HG02642 (cell line): ENCODE results near the gene DISP3.

Experiments
- ATAC-seq: cut with Tn5 transposase; IDR thresholded peaks from one replicate; pipeline ENCODE4 v1.9.1; 2021; ENCODE audit warnings: mild to moderate bottlenecking; ENCODE audit not compliant: unreplicated experiment, poor library complexity

The DISP3 gene

GRCh38 chr1:11526071-11526895 lies 47.3 kb downstream of the DISP3 start:
- no peak for ATAC-seq

DNA sequence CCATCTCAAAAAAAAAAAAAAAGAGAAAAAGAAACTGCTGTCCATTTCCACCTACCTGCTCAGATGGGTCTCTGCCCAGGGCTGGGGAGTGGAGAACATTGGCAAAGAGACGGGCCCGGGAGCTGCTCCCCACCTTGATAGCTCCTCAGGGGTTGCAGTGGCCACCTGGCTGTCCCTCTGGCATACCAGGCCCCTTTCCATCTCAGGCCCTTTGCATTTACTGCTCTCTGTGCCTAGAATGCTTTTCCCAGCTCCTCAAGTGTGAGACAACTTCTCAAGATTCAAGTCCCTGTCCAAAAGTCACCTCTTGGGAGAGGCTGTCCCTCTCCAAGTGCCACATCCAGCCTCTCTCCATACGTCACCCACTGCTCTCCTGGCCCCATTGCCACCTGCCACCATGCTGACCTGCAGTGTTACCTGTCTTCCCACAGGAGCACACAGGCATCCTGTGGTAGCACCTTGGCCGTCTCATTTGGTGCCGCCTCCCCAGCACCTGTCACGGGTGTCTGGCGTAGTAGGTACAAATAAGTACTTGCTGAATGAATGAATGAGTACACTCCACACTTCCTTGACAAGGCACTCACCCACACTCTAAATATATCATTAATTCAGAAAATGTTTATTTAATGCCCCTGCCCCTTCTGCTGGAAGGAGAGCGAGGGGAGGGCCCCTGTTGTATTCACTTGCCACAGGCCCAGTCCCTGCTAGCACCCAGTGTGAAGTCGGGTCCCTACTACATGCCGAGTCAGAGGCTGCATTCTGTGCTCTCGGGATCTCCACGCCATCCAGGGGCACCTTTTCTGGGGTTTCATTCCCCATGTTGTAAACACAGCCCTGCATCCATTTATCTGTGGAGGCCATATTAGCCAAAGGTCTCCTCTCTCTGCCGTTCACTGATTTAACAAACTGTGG lies 48.8 kb downstream of the DISP3 start:
- ATAC-seq = no peak

DNA sequence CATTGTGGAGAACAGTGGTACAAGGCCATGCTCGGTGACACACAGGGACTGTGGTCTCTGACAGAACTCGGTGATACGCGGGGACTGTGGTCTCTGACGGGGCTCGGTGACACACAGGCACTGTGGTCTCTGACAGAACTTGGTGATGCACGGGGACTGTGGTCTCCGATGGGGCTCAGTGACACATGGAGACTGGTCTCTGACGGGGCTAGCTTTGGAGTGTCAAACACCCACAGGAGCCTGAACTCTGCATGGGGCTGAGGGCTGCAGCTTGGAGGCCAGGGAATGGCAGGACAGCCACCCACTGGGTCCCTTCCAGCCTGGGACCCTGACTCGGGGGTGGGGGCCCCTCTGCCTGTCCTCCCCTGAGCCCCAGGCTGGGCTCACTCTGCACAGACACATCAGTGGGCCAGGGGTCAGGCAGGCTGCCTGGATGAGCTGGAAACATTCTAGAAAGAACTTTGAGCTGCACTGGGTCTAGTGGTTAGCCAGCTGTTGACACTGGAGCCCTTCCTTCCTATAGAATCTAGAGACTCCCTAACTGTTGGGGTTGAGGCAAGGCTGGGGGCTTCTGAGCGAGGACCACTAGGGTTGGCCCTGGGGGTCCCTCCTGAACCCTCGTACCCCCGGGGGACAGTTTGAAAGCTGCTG lies 49.8 kb downstream of the DISP3 start:
- no peak for ATAC-seq

GRCh38 chr1:11529330-11529729 lies 50.4 kb downstream of the DISP3 start:
- no peak for ATAC-seq

GRCh38 chr1:11529763-11530730 lies 51.1 kb downstream of the DISP3 start:
- no peak for ATAC-seq

GRCh38 chr1:11530731-11531311 lies 51.9 kb downstream of the DISP3 start:
- ATAC-seq = no peak

GRCh38 chr1:11531314-11531870 lies 52.4 kb downstream of the DISP3 start:
- no peak for ATAC-seq

- no peak for ATAC-seq
Measured at GRCh38 chr1:11531943-11532342, 53.0 kb downstream of the DISP3 start.

DNA sequence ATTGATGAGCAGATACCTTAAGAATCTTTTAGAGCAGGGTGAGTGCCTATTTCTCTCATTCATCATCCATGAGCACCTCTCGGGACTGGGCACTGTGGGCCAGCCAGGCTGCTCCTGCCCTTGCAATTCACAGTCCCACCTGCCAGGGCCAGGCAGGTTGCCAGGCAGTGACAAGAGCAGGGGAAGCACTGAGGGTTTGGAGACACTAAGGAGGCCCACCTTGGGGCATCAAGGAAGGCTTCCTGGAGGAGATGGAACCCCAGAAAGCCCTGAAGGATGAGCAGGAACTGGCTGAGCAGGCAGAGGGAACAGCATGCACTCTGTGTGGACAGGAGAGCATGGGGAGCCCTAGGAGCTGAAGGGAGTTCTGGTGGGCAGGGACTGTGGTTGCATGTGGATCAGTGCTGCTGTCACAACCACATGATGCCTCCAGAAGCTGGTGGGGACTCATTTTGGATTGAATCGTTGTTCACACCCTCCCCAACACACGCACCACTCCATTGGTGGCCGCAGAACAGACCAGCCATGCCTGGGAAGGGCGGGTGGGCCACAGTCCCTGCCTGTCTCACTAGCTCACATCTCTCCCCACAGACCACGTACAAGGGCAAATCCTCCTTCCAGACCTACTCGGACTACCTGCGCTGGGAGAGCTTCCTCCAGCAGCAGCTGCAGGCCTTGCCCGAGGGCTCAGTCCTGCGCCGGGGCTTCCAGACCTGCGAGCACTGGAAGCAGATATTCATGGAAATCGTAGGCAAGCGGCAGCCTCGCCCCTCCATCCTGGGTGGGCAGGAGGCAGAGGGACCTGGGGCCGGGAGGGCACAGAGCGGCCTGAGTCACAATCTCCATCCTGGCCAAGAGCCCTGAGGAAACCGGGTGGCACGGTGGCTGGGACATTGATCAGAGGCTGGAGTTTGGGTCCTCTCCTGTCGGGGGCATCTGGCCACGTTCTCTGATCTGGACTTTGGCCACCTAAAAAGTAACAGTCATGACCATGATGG lies 55.1 kb downstream of the DISP3 start:
- ATAC-seq = no peak

DNA sequence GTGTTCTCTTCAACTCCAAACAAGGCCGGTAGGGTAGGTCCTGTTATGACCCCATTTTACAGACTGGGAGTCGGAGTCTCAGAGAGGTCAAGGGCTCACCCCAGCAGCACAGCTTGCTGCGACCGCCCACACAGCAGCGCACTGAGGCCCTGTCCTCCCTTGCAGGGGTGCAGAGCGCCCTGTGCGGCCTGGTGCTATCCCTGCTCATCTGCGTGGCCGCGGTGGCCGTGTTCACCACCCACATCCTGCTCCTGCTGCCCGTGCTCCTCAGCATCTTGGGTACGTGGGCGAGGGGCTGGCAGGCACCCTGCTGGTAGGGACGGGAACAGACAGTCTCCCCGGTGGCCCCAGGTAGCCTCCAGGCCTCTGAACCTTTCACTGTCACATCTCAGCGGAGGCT lies 55.9 kb downstream of the DISP3 start:
- no peak for ATAC-seq

GRCh38 chr1:11535316-11535715 lies 56.4 kb downstream of the DISP3 start:
- no peak for ATAC-seq

DNA sequence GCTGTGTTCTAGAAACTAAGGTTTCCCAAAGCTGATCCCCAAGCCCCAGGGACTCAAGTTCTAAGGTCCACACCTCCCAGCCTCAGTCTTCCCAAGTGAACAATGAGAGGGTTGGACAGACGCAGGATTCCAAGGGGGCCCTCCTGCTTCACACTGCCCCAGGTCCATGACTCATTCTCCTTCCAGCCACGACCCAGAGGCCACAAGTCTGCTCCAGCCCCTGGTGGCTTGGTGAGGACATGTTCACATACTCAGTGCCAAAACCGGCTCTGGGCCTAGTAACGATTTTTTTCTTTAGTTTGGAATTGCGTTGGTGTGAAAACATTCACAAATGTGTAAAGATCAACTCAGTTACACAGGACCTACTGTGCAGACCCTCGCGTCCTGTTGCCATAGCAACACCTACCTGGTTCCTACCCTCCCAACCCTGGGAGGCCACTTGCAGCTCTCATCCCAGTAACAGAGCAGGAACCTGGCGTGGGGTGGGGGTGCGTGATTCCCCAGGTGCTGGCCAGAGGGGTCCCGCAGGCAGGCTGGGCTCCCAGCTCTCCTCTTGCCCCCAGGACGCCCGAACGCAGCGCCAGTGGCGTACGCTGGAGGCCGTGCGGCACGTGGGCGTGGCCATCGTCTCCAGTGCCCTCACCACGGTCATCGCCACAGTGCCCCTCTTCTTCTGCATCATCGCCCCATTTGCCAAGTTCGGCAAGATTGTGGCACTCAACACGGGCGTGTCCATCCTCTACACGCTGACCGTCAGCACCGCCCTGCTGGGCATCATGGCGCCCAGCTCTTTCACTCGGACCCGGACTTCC lies 57.0 kb downstream of the DISP3 start:
- no peak for ATAC-seq

- no peak for ATAC-seq
Measured at GRCh38 chr1:11536573-11537379, 57.8 kb downstream of the DISP3 start.

- ATAC-seq = no peak
Measured at GRCh38 chr1:11537380-11537764, 58.4 kb downstream of the DISP3 start.

DNA sequence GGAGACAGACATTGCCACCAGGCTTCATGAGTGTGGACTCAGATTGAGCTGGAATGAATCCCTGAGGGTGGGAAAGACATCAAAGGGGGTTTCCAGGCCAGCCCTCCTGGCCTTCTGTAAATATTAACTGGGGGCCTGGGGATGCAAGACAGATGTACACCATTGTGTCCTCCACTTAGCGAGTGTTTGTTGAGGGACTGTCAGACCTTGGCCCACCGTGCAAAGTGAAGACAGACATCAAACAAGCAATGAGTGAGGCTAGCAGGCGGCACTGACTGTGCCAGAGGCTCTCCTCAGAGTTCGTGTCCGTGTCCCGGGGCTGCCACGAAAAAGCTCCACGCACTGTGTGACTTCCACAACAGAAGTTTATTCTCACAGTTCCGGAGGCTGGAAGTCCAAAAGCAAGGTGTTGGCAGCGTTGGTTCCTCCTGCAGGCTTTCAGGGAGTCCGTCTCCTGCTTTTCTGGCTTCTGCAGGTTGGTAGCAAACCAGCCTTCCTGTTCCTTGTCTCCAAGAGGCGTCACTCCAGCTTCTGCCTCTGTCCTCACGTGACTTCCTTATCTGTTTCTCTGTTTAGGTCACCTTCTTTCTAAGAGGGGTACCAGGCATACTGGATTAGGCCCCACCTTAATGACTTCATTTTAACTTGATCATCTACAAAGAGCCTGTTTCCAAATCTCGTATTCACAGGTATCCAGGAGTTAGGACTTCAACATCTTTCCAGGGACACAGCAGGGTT lies 59.1 kb downstream of the DISP3 start:
- ATAC-seq = no peak

DNA sequence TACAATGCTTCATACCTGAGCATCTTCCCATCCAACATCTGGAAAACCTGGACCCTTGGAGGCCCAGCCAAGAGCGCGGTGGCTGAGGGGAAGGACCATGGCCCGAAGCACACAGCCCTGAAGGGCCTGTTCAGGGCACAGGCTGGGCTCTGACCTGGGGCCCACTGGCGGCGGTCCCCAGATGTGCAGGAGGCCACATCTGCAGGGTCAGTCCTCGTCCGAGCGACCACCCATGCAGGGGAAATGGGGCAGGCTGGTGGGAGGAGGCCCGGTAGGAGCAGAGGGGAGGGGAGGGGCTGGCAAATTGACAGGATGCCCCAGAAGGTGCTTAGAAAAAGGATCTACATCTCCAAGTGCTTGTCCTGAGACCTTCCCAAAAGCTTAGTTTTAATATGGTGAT lies 59.9 kb downstream of the DISP3 start:
- no peak for ATAC-seq
